Left kidney (tissue), 8 donors: Measurements from ENCODE around the gene EFHD1. TPM values are rescaled to one million over a fixed set of nuclear protein-coding genes. Genes with fewer than 3 reads are reported as not detected.

Source experiments
- DNase-seq: peaks from one replicate; pipeline ENCODE4 v3.0.0-alpha.2; 2013
- long read RNA-seq, 8 donors: transcript quantifications; one replicate each; lab custom pipeline, GENCODE V29; 2026
- polyA plus RNA-seq: library from polyadenylated mRNA; unstranded; fragments of 120-200 nt; gene quantifications from one replicate; pipeline ENCODE4 v1.2.1, GENCODE V29; 2013; ENCODE audit not compliant: insufficient read length

The EFHD1 gene
- polyA plus RNA-seq = 55.4 TPM
- long read RNA-seq, donor 1, transcript EFHD1-201 (4 exons, 2,259 nt) = major isoform, 36 of 43 reads
- long read RNA-seq, donor 1, transcript EFHD1-204 (3 exons, 1,538 nt) = minor isoform, 7 of 43 reads
- long read RNA-seq, donor 1, partial matches to known transcripts = 0 of 43 reads
- long read RNA-seq, donor 1, other reads (novel, unspliced or antisense) = 0 of 43 reads
- long read RNA-seq, donor 2, transcript EFHD1-201 (4 exons, 2,259 nt) = major isoform, 14 of 17 reads
- long read RNA-seq, donor 2, partial matches to known transcripts = 0 of 17 reads
- long read RNA-seq, donor 2, other reads (novel, unspliced or antisense) = 0 of 17 reads
- long read RNA-seq, donor 3, transcript EFHD1-201 (4 exons, 2,259 nt) = major isoform, 10 of 14 reads
- long read RNA-seq, donor 3, partial matches to known transcripts = 0 of 14 reads
- long read RNA-seq, donor 3, other reads (novel, unspliced or antisense) = 0 of 14 reads
- long read RNA-seq, donor 4, partial matches to known transcripts = 0 of 1 reads
- long read RNA-seq, donor 4, other reads (novel, unspliced or antisense) = 0 of 1 reads
- long read RNA-seq, donor 5, transcript EFHD1-204 (3 exons, 1,538 nt) = minor isoform, 5 of 39 reads
- long read RNA-seq, donor 5, transcript EFHD1-201 (4 exons, 2,259 nt) = major isoform, 34 of 39 reads
- long read RNA-seq, donor 5, partial matches to known transcripts = 0 of 39 reads
- long read RNA-seq, donor 5, other reads (novel, unspliced or antisense) = 0 of 39 reads
- long read RNA-seq, donor 6, transcript EFHD1-201 (4 exons, 2,259 nt) = major isoform, 21 of 35 reads
- long read RNA-seq, donor 6, transcript EFHD1-204 (3 exons, 1,538 nt) = minor isoform, 6 of 35 reads
- long read RNA-seq, donor 6, partial matches to known transcripts = 8 of 35 reads
- long read RNA-seq, donor 6, other reads (novel, unspliced or antisense) = 0 of 35 reads
- long read RNA-seq, donor 7, transcript EFHD1-201 (4 exons, 2,259 nt) = major isoform, 26 of 42 reads
- long read RNA-seq, donor 7, transcript EFHD1-204 (3 exons, 1,538 nt) = minor isoform, 5 of 42 reads
- long read RNA-seq, donor 7, partial matches to known transcripts = 11 of 42 reads
- long read RNA-seq, donor 7, other reads (novel, unspliced or antisense) = 0 of 42 reads
- long read RNA-seq, donor 8, transcript EFHD1-201 (4 exons, 2,259 nt) = major isoform, 13 of 16 reads
- long read RNA-seq, donor 8, partial matches to known transcripts = 0 of 16 reads
- long read RNA-seq, donor 8, other reads (novel, unspliced or antisense) = 0 of 16 reads

DNA sequence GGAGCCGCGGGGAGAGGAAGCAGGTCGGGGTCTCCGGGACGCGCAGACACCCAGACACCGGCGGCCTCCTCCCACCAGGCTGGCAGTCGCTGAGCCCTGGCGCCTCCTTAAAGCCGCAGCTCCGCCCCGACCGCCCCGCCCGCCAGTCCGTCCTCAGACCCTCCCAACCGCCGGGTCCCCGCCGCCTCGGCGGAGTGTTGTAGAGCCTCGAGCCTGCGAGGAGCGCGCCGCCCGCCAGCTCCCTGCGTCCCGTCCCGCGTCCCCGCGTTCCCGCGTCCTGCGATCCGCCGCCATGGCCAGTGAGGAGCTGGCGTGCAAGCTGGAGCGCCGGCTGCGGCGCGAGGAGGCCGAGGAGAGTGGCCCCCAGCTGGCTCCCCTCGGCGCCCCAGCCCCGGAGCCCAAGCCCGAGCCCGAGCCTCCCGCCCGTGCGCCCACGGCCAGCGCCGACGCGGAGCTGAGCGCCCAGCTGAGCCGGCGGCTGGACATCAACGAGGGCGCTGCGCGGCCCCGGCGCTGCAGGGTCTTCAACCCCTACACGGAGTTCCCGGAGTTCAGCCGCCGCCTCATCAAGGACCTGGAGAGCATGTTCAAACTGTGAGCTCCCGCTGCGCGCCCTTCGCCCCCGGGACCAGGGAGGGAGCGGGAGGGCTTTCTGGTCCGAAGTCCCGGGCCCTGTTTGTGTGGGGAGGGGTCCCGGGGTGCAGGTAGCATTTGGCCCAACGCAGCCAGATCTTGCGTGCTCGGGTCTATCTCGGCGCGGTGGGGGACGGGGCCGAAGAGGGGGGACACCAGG is at the start of gene EFHD1:
Gene EFHD1, plus strand, starts transcription at position 192 of the 793 bp plus-strand sequence. Its CDS starts 101 bp downstream, at position 293.
- peak; percentile 68 for DNase-seq

DNA sequence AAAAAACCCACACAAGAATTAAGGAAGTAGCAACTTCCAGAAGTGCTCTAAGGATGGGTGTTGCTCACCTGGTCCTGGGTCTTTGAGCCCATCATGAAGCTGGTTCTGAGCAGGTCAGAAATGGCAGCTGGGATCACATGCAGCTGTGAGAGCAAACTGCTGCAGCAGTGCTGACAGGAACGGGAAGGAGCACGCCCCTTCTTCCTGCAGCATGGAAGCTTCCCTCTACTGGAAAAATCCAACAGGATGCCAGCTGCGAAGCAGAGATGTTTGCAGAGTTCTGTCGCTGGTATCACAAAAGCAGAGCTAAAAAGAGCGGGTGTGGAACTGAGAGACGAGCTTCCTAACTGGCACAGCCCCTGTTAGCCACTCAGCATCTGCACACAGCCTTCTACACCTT is 49.2 kb upstream of the EFHD1 start:
- no peak for DNase-seq

GRCh38 chr2:232586943-232587505 is 46.4 kb upstream of the EFHD1 start:
- DNase-seq = no peak

DNA sequence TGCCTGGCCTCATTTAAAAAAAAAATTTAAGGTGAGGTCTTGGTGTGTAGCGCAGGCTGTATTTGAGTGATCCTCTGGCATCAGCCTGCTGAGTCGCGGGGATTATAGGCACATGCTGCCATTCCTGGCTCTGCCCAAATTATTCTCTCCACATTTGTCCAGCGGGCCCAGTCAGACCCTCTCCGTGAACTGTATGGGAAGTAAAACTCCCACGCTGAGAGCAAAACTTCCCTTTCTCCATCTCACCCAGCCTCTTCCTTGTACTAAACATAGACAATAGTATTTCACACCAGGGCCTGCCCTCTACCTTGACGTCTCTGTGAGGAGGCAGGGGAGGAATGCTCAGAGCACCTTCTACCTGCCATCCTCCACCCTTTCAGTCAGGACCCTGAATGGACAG is 45.9 kb upstream of the EFHD1 start:
- DNase-seq = no peak

- no peak for DNase-seq
Observed at GRCh38 chr2:232588031-232588430, 45.4 kb upstream of the EFHD1 start.

DNA sequence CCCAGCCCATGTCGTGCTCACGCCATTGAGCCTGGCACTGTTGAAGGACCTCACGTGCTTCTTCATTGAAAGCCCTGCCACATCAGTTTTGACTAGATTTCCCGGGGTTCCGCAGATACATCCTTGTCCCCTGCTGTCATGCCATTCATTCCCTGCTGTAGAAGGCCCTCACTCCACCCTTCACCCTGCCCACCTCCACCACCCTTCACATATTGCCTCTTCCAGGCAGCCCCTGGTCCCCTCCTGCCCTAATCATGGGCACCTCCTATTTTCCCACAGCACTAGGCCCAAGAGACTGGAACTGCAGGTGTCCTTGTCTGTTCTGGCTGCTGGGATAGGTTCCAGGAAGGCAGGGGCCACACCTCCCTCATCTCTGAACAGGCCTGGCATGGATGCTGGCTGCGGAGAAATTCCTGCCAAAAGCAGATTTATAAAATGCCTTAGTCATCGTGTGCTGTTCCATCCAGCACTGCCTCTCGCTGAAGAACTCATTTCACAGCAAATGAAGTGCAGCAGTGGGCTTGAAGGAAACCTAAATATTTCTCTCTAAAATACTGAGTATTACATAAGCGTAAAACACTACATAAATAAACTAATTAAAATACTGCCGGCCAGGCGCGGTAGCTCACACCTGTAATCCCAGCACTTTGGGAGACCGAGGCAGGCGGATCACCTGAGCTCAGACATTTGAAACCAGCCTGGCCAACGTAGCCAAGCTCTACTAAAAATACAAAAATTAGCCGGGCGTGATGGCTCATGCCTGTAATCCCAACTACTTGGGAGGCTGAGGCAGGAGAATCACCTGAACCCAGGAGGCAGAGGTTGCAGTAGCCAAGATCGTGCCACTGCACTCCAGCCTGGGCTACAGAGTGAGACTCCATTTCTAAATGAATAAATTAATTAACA is 44.5 kb upstream of the EFHD1 start:
- DNase-seq = no peak

GRCh38 chr2:232592772-232593395 is 40.5 kb upstream of the EFHD1 start:
- DNase-seq = no peak

DNA sequence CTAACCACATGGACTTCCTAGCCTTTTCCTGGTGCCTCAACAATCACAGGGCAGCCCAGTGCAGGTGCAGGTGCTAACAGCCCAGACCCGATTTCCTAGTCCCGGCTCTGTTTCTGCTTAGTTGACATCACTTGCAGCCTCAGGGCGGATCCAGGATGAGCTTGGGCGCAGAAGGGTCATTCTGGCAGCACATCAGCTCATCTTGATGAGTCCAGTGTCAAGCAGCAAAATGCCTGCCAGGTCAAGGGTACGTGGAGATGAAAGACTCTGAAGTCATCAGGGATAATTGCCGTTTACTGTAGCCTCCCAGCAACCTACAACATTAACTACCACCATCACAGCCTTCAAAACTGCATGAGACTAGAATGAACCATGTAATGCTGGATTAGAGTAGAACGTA is 39.4 kb upstream of the EFHD1 start:
- no peak for DNase-seq

- DNase-seq = no peak
Observed at GRCh38 chr2:232597362-232598079, 35.9 kb upstream of the EFHD1 start.

DNA sequence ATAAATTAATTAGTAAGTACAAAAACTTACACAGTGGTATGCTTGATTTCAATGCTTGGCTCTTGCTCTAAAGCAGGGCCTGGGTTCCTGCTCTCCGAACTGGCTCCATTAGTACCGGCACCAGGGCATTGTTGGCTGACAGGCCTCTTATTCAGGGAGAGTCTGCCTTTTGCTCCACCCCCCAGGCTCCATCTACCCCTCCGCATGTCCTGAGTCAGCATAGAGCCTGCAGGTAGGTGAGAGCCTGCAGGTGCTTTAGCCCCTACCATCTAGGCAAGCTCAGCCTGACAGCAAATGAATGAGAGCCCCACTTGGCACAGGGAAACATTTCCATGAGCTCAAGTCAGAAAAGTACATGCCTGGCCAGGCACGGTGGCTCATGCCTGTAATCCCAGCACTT is 35.1 kb upstream of the EFHD1 start:
- DNase-seq = no peak

DNA sequence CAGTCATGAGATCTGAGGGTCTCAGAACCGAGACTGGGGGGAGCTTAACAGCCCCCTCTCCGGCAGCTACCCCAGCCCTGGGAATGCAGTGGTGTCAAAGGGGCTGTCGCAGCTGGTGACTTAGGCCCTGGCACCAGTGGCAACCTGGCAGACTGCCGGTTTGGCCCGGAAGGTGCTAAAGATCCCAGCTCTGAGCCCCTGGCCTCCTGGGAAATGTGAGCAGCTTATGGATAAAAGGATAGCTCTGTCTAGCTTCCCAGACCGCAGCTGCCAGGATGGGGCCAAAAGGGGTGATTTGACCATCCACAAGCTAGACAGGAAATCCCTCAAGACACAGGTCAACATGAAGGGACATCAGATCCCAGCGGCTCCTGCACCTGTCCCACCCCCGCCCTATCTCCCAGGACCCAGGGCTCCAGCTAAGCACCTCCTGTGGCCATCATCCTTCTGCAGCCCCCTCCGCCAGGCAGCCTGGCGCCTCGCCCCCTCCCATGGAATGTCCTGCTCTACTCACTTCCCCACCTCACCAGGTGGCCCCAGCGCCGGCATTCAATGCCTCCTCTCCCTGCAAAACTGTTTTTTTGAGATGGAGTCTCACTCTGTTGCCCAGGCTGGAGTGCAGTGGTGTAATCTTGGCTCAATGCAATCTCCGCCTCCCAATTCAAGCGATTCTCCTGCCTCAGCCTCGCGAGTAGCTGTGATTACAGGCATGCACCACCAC is 33.2 kb upstream of the EFHD1 start:
- no peak for DNase-seq

DNA sequence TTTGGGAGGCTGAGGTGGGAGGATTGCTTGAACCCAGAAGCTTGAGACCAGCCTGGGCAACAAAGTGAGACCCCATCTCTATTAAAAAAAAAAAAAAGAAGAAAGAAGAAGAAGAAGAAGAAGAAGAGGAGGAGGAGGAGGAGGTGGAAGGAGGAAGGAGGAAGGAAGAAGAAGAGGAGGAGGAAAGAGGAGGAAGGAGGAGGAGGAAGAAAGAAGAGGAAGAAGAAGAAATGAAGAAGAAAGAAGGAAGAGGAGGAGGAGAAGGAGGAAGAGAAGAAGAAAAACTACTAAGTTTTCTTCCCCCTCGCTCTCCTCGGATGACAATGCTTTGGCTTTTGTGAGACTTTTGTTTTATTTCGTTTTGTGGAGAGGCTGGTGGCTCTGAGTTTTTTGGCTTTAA is 30.1 kb upstream of the EFHD1 start:
- DNase-seq = no peak

- DNase-seq = no peak
Observed at GRCh38 chr2:232604535-232604934, 28.9 kb upstream of the EFHD1 start.

- DNase-seq = no peak
Observed at GRCh38 chr2:232607011-232607410, 26.4 kb upstream of the EFHD1 start.

- DNase-seq = no peak
Observed at GRCh38 chr2:232609607-232610006, 23.8 kb upstream of the EFHD1 start.

- DNase-seq = no peak
Observed at GRCh38 chr2:232610081-232610480, 23.3 kb upstream of the EFHD1 start.

DNA sequence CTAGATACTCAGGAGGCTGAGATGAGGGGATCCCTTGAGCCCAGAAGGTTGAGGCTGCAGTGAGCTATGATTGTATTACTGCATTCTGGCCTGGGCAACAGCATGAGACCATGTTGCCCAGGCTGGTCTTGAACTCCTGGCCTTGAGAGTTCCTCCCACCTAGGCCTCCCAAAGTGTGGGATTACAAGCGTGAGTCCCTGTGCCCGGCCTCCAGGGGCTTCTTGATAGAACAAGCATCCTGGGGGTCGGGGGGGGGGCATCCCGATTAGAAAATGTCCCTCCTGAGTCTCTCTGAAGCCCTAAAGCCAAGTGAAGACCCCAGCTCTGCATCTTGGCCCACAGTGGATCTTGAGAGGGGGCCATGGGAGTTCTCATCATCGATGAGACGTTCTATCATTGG is 22.3 kb upstream of the EFHD1 start:
- no peak for DNase-seq

GRCh38 chr2:232611559-232612218 is 21.7 kb upstream of the EFHD1 start:
- peak; percentile 18 for DNase-seq
